Epithelial cell of prostate (primary cell): ENCODE results near the gene MYT1.

Experiments
- DNase-seq: peaks from one replicate; pipeline ENCODE4 v3.0.0-alpha.2; 2011; ENCODE audit warnings: low read depth, low spot score
- H3K27ac ChIP-seq: fragments of 450-650 bp; 2 replicates; pipeline ENCODE4 v1.5.1; 2017; ENCODE audit warnings: mild to moderate bottlenecking

The MYT1 gene

GRCh38 chr20:64255361-64256281 lies 91.4 kb downstream of the MYT1 start, which contains the start of gene PCMTD2:
Gene PCMTD2 (plus strand): TSS chr20:64255748. CDS start chr20:64259966, 4,218 bp downstream.
- DNase-seq = no peak
- peak within 1 kb of the TSS; percentile 53 for H3K27ac ChIP-seq

- DNase-seq = no peak
- peak overlapping the region; percentile 53 for H3K27ac ChIP-seq
Measured at GRCh38 chr20:64256282-64256935, 92.2 kb downstream of the MYT1 start.

DNA sequence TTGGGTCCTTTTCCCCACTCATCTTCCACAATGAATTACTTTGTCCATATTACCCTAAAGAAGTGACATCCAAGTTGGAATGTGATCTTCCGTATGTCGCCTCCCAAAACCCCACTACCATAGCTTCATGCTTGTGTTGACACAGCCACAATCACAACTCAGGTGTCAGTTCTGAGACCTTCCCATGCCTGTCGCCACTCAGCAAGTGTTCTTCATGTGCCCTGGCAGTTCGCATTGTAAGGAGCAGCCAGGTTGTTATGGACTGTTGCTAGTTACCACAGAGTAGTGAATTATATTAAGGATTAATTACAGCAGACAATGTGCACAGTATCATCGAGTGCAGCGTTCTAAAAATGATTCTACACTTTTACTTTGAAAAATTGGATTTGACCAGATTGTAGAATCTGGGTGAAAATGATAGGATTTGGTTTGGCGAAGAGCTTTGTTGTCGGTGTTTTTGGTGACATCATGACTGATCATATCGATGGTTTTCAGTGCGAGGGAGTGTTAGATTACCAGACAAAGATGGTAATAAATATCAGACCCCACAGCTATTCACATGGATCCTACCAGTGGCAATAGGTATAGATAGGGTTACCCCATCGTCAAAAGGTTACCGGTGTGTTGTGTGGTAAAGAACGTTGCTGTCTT lies 93.0 kb downstream of the MYT1 start:
- no peak for DNase-seq
- no peak overlapping the region for H3K27ac ChIP-seq

DNA sequence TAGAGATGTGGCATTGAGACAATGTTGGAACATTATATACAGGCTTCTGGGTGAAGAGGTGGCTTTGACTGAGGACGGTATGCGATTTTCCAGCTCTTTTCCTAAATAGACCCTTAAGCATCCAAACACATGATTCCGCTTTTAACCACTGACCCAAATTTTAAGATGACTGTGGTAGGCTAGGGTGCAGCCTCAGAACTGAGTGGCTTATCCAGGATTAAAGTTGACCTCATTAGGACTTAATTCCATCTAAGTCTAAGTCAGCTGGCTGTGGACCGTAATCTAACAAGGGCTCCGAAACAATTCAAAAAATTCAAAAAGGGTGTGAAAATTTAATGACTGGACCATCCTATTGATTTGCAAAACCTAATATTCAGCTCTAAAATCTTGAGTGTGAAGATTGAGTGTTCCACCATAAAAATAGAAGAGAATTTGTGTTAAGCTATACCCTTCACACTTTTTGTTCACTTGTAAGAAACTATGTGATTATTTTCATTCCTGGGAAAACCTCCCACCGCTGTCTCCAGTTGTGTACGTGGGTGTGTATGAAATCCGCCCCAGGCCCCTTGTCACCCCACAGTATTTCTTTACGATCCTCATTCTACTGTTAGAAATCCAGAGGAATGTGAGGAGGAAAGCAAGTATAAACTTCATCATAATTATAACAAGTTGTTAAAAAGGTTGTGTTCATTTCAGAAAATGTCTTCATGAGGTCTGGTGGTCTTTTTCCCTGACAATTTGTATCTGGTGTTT lies 94.0 kb downstream of the MYT1 start:
- no peak for DNase-seq
- no peak overlapping the region for H3K27ac ChIP-seq

GRCh38 chr20:64260239-64260638 lies 96.0 kb downstream of the MYT1 start:
- no peak for DNase-seq
- no peak overlapping the region for H3K27ac ChIP-seq

GRCh38 chr20:64261138-64261537 lies 96.9 kb downstream of the MYT1 start:
- H3K27ac ChIP-seq = no peak overlapping the region
- DNase-seq = no peak

- H3K27ac ChIP-seq = no peak overlapping the region
- DNase-seq = no peak
Measured at GRCh38 chr20:64264091-64264490, 99.8 kb downstream of the MYT1 start.

- H3K27ac ChIP-seq = no peak overlapping the region
- DNase-seq = no peak
Measured at GRCh38 chr20:64265201-64265600, 100.9 kb downstream of the MYT1 start.

- no peak overlapping the region for H3K27ac ChIP-seq
- no peak for DNase-seq
Measured at GRCh38 chr20:64266988-64267387, 102.7 kb downstream of the MYT1 start.

DNA sequence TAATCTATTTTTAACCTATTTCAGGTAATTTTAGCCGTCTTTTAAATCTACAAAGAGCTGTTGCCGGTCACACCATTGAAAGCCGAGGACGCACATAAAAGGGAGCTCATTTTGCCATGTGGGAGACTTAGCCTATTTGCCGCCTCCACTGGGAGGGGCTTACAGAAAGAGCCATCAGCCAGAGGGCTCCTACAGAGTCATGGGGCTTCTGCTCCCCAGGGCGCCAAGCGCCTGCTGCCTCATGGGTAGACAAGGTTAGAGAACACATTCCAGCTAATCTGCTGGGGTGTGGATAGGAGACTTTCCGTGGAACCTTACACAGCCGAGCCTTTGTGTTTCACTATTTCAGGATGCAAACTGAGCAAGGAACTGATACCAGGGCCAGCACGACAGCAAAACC lies 103.9 kb downstream of the MYT1 start:
- DNase-seq = no peak
- H3K27ac ChIP-seq = no peak overlapping the region

DNA sequence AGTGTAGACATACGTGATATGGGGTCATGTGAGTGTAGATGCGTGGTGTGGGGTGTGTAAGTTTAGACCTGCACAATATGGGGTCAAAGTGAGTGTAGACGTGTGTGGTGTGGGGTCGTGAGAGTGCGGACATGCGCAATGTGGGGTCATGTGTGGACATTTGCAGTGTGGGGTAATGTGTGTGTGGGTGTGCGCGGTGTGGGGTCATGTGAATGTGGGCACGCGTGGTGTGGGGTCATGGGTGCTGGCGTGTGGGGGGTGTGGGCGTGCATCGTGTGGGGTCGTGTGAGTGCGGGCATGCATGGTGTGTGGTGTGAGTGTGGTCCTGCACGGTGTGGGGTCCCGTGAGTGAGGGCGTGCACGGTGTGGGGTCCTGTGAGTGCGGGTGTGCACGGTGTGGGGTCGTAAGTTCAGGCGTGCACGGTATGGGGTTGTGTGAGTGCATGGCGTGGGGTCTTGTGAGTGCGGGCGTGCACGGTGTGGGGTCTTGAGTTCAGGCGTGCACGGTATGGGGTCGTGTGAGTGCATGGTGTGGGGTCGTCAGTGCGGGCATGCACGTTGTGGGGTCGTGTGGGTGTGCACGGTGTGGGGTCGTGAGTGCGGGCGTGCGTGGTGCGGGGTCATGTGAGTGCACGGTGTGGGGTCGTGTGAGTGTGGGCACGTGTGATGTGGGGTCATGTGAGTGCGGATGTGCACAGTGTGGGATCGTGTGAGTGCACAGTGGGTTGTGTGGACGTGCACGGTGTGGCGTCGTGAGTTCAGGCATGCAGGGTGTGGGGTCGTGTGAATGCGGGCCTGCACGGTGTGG lies 105.6 kb downstream of the MYT1 start:
- DNase-seq = no peak
- H3K27ac ChIP-seq = no peak overlapping the region

DNA sequence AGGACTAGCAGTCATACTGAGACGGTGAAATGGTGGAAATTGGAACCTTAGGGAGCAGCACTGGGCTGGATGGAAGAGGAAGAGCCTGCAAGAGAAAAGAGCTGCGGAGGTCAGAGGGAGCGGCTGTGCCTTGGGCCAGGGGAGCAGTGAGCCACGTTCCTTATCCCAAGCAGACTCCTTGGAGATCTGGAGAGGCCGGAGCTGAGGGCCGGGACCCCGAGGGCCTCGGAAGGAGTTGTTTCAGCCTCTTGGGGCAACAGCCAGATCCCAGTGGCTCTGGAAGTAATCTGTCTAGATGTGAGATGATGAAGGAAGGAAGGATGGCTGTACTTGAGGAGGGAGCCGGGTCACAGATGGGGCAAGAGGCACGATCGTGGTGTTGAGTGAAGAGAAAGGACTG lies 107.4 kb downstream of the MYT1 start:
- no peak overlapping the region for H3K27ac ChIP-seq
- DNase-seq = no peak

GRCh38 chr20:64273109-64273508 lies 108.9 kb downstream of the MYT1 start:
- H3K27ac ChIP-seq = no peak overlapping the region
- no peak for DNase-seq

DNA sequence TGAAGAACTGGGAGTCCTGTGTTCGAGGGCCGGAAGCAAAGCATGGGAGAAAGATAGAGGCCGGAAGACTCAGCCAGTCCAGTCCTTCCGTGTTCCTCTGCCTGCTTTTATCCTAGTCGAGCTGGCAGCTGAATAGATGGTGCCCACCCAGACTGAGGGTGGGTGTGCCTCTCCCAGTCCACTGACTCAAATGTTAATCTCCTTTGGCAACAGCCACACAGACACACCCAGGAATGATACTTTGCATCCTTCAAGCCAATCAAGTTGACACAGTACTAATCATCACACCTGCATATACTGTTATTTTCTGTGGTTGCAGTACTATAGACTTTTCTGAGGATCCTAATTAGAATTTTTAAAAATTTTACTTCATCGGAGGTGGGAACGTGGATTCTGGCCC lies 112.6 kb downstream of the MYT1 start:
- DNase-seq = no peak
- H3K27ac ChIP-seq = no peak overlapping the region

DNA sequence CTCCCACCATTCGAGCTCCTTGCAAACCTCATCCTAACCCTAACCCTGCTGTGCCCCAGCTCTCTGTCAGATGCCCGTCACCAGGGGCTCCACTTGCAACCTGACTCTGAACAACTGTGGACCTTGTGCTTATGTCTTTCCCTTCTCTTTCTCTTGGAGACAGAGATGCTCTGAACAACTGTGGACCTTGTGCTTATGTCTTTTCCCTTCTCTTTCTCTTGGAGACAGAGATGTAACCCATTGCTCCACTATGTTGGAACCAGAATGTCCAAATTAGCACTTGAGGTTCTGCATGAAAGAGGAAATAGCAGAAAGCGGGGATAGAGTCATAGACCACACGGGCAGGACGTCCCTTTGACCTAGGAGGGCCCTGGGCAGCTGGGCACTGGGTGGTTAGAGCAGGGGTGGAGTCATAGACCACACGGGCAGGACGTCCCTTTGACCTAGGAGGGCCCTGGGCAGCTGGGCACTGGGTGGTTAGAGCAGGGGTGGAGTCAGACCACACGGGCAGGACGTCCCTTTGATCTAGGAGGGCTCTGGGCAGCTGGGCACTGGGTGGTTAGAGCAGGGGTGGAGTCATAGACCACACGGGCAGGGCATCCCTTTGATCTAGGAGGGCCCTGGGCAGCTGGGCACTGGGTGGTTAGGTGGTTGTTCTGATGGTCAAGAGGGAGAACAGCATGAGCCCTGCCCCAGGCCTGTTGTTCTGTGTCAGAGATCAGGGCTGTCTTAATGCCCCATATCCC lies 113.5 kb downstream of the MYT1 start:
- DNase-seq = no peak
- H3K27ac ChIP-seq = no peak overlapping the region

- no peak overlapping the region for H3K27ac ChIP-seq
- DNase-seq = no peak
Measured at GRCh38 chr20:64278317-64278681, 114.0 kb downstream of the MYT1 start.

DNA sequence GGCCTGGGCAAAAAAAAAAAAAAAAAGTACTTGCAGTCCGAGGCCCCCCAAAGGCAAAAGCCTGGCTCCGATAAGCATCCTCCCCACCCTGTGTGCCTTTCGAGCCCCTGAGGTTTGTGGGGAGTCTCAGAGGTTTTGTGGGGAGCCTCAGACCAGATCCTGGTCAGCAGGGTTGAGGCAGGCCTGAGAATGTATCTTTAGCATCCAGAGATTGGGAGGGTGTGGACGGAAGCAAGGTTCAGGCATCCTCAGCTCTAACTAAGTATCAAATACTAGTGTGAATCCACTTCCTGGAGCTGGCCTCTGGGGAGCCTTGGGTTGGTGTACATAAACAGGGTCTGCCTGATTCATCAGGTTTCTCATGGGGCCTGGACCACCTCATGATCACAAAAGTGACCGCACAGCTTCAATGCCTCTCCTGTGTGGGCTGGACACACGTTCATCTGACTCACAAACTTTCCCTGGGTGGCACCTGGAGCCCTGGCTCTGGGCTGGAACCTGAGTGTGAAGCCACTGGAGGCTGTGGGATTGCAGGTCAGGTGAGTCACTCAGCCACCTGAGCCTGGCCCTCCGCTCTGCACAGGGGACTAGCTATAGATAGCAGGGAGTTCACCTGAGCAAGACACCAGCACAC lies 115.7 kb downstream of the MYT1 start:
- DNase-seq = no peak
- no peak overlapping the region for H3K27ac ChIP-seq

- DNase-seq = no peak
- no peak overlapping the region for H3K27ac ChIP-seq
Measured at GRCh38 chr20:64280460-64280843, 116.2 kb downstream of the MYT1 start.

- H3K27ac ChIP-seq = no peak overlapping the region
- no peak for DNase-seq
Measured at GRCh38 chr20:64283646-64284045, 119.4 kb downstream of the MYT1 start.
